OCI-LY3 (cell line): ENCODE results near the gene AUTS2.

Source experiments
- H2AFZ ChIP-seq: fragments of 200-600, 300-600 bp; shearing (Covaris generic); 2 replicates; pipeline ENCODE4 v1.6.0; 2014; ENCODE audit warnings: antibody characterized with exemption, low read depth, low read length
- H3K27ac ChIP-seq: fragments of 200-600, 300-600 bp; sonication (generic); 2 replicates; pipeline ENCODE4 v1.5.1; 2014; ENCODE audit warnings: mild to moderate bottlenecking, low read length, moderate library complexity, mixed read lengths
- H3K27me3 ChIP-seq: fragments of 200-600, 300-600 bp; sonication (generic); 2 replicates; pipeline ENCODE4 v1.6.1; 2014; ENCODE audit warnings: low read depth, low read length, mixed read lengths
- H3K36me3 ChIP-seq: fragments of 200-600, 300-600 bp; sonication (generic); replicated peaks from 2 replicates; pipeline ENCODE3; 2014; ENCODE audit warnings: low read depth, low read length, mixed read lengths
- H3K4me1 ChIP-seq: fragments of 300-600, 200-600 bp; sonication (generic); 2 replicates; pipeline ENCODE4 v1.6.1; 2014; ENCODE audit warnings: low read length, mixed read lengths
- H3K4me2 ChIP-seq: fragments of 200-600, 300-600 bp; sonication (generic); 2 replicates; pipeline ENCODE4 v1.6.1; 2014; ENCODE audit warnings: low read length, mixed read lengths
- H3K4me3 ChIP-seq: fragments of 300-600, 200-600 bp; sonication (generic); 2 replicates; pipeline ENCODE4 v1.5.1; 2014; ENCODE audit warnings: antibody characterized with exemption, mild to moderate bottlenecking, low read length, moderate library complexity
- H3K79me2 ChIP-seq: fragments of 300-600, 200-600 bp; shearing (Covaris generic); 2 replicates; pipeline ENCODE4 v1.6.1; 2014; ENCODE audit warnings: mild to moderate bottlenecking, low read length, mixed read lengths
- H3K9ac ChIP-seq: fragments of 300-600, 200-600 bp; shearing (Covaris generic); 2 replicates; pipeline ENCODE4 v1.6.0; 2014; ENCODE audit warnings: mild to moderate bottlenecking, low read length, moderate library complexity
- H3K9me3 ChIP-seq: fragments of 200-600, 300-600 bp; shearing (Covaris generic); 2 replicates; pipeline ENCODE4 v1.6.1; 2014; ENCODE audit warnings: low read length, mixed read lengths; ENCODE audit not compliant: insufficient read depth
- H4K20me1 ChIP-seq: fragments of 200-600, 300-600 bp; sonication (generic); 2 replicates; pipeline ENCODE4 v1.6.1; 2016; ENCODE audit warnings: low read length, mixed read lengths; ENCODE audit not compliant: insufficient read depth
- CTCF ChIP-seq: fragments of 200-600, 300-600 bp; sonication (generic); IDR thresholded peaks from 2 replicates; pipeline ENCODE4 v1.5.1; 2014; ENCODE audit warnings: antibody characterized with exemption, low read length, low read depth
- EZH2phosphoT487 ChIP-seq: fragments of 200-600 bp; shearing (Covaris generic); IDR thresholded peaks from 2 replicates; pipeline ENCODE4 v1.6.1; 2018; ENCODE audit warnings: antibody characterized with exemption, mixed run types, low read depth

The AUTS2 gene

GRCh38 chr7:70542750-70543376, 944.6 kb downstream of the AUTS2 start:
- H4K20me1 ChIP-seq: no peaks in the 10 kb centered on the region
- no peak overlapping the region for H3K4me2 ChIP-seq
- no peak overlapping the region for H2AFZ ChIP-seq
- no peaks in the 10 kb centered on the region for H3K79me2 ChIP-seq
- TF ChIP-seq CTCF: no peak
- no peak for TF ChIP-seq EZH2phosphoT487
- no peaks in the 10 kb centered on the region for H3K36me3 ChIP-seq
- H3K9me3 ChIP-seq: no peaks in the 10 kb centered on the region
- H3K27ac ChIP-seq: no peak overlapping the region
- H3K9ac ChIP-seq: no peak overlapping the region
- H3K4me3 ChIP-seq: no peak overlapping the region
- H3K4me1 ChIP-seq: no peaks in the 10 kb centered on the region
- H3K27me3 ChIP-seq: no peaks in the 10 kb centered on the region

DNA sequence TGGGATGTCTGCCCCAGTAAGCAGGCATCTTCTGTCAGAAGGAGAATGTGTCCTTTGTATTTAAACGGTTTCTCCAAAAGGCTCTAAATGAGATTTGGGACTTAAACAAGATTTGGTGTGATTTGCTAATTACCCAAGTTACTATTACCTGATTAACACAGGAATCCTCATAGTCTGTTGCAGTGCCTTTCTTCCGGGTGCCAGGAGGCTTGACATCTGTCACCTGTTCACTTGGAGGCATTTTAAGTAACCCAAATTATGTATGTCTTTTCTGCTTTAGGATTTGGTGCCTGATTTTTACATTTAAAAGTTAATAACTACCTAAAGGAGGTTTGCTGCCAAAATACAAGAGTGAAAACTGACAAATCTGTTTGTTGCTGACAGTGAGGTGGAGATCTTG, 945.7 kb downstream of the AUTS2 start:
- H3K27me3 ChIP-seq: no peaks in the 10 kb centered on the region
- H3K36me3 ChIP-seq: no peaks in the 10 kb centered on the region
- no peak overlapping the region for H3K27ac ChIP-seq
- no peaks in the 10 kb centered on the region for H3K79me2 ChIP-seq
- no peaks in the 10 kb centered on the region for H3K9me3 ChIP-seq
- H3K4me1 ChIP-seq: no peaks in the 10 kb centered on the region
- no peak overlapping the region for H3K4me3 ChIP-seq
- no peak overlapping the region for H3K9ac ChIP-seq
- no peaks in the 10 kb centered on the region for H4K20me1 ChIP-seq
- no peak overlapping the region for H3K4me2 ChIP-seq
- no peak overlapping the region for H2AFZ ChIP-seq
- TF ChIP-seq CTCF (no peak), EZH2phosphoT487 (no peak)

DNA sequence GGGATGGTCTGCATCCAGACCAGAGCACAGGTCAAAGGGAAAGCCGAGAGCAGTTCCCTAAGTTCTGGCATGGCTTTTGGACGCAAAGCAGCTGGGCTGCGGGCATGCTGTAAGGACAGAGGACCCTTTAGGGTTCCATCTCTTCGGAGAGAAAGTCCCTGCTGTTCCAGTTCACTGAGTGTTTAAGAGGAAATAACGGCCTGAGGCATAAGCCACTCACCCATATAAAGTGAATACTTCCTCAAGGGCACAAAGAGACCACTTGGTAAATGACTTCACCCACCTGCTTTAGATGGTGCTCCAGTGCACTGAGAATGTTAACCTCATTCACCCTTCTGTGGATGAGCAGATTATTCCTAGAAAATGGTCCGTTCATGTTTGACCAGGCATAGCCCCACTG, 946.9 kb downstream of the AUTS2 start:
- Histone ChIP-seq H4K20me1 (no peaks in the 10 kb centered on the region), H3K4me2 (no peak overlapping the region), H3K79me2 (no peaks in the 10 kb centered on the region)

DNA sequence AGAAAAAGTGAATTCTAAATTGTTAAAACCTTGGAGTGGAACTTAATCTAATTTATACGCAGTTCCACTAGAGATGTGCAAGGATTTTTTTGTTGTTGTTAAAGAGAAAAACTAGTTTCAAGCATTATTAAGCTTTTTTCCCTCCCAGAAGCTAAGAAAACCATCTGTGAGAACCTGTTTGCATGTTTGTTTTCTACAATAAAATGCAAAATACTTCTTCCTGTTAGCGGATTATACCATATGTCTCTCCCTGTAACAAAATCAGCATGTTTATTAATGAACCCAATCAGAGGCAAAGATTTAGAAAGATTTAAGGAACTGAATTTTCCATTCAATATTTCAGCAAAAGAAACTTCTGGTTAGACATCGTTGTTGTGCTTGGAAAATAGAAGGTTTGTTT, 953.9 kb downstream of the AUTS2 start:
- H3K9ac ChIP-seq: no peak overlapping the region
- no peaks in the 10 kb centered on the region for H4K20me1 ChIP-seq
- H3K36me3 ChIP-seq: no peaks in the 10 kb centered on the region
- H3K27ac ChIP-seq: no peak overlapping the region
- no peak for TF ChIP-seq CTCF
- no peak for TF ChIP-seq EZH2phosphoT487
- no peaks in the 10 kb centered on the region for H3K4me1 ChIP-seq
- no peak overlapping the region for H2AFZ ChIP-seq
- H3K4me3 ChIP-seq: no peak overlapping the region
- H3K9me3 ChIP-seq: no peaks in the 10 kb centered on the region
- H3K27me3 ChIP-seq: no peaks in the 10 kb centered on the region
- H3K79me2 ChIP-seq: no peaks in the 10 kb centered on the region
- H3K4me2 ChIP-seq: no peak overlapping the region

More for the DNA sequence above, 946.9 kb downstream of the AUTS2 start:
- Histone ChIP-seq H2AFZ (no peak overlapping the region), H3K9me3 (no peaks in the 10 kb centered on the region), H3K9ac (no peak overlapping the region), H3K27ac (no peak overlapping the region), H3K4me3 (no peak overlapping the region), H3K36me3 (no peaks in the 10 kb centered on the region), H3K4me1 (no peaks in the 10 kb centered on the region), H3K27me3 (no peaks in the 10 kb centered on the region)
- no peak for TF ChIP-seq CTCF
- TF ChIP-seq EZH2phosphoT487: no peak
